Fibroblast of villous mesenchyme (primary cell): ENCODE measurements around the gene INTS11. TPM values are rescaled to one million over a fixed set of nuclear protein-coding genes. Genes with fewer than 3 reads are reported as not detected.

ENCODE experiments used
- DNase-seq: peaks from one replicate; pipeline ENCODE4 v3.0.0-alpha.2; 2010; ENCODE audit warnings: low read depth
- H3K4me3 ChIP-seq: 2 replicates; pipeline ENCODE4 v1.5.1; 2011; ENCODE audit warnings: low read depth, mild to moderate bottlenecking, low read length
- total RNA-seq: library from RNA; depleted of rRNA; stranded (reverse); fragments of >200 nt; gene quantifications from 2 replicates; pipeline ENCODE4 v1.2.3, GENCODE V29; 2012
- TF ChIP-seq, protein P1 (sequence below): IDR thresholded peaks from 2 replicates; pipeline ENCODE4 v1.5.1; 2012; ENCODE audit warnings: low read depth, mild to moderate bottlenecking, low read length; ENCODE audit not compliant: insufficient read depth

Gene INTS11
- total RNA-seq, 1 donor: 57.9 TPM

- TF ChIP-seq, protein P1, sequence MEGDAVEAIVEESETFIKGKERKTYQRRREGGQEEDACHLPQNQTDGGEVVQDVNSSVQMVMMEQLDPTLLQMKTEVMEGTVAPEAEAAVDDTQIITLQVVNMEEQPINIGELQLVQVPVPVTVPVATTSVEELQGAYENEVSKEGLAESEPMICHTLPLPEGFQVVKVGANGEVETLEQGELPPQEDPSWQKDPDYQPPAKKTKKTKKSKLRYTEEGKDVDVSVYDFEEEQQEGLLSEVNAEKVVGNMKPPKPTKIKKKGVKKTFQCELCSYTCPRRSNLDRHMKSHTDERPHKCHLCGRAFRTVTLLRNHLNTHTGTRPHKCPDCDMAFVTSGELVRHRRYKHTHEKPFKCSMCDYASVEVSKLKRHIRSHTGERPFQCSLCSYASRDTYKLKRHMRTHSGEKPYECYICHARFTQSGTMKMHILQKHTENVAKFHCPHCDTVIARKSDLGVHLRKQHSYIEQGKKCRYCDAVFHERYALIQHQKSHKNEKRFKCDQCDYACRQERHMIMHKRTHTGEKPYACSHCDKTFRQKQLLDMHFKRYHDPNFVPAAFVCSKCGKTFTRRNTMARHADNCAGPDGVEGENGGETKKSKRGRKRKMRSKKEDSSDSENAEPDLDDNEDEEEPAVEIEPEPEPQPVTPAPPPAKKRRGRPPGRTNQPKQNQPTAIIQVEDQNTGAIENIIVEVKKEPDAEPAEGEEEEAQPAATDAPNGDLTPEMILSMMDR: no peak
- H3K4me3 ChIP-seq: no peak overlapping the region
- DNase-seq: no peak
Observed at GRCh38 chr1:1361233-1361981, 36.9 kb upstream of the INTS11 start.

GRCh38 chr1:1360506-1361169, 36.2 kb upstream of the INTS11 start:
- TF ChIP-seq, protein P1: no peak
- no peak overlapping the region for H3K4me3 ChIP-seq
- peak; percentile 94 for DNase-seq

DNA sequence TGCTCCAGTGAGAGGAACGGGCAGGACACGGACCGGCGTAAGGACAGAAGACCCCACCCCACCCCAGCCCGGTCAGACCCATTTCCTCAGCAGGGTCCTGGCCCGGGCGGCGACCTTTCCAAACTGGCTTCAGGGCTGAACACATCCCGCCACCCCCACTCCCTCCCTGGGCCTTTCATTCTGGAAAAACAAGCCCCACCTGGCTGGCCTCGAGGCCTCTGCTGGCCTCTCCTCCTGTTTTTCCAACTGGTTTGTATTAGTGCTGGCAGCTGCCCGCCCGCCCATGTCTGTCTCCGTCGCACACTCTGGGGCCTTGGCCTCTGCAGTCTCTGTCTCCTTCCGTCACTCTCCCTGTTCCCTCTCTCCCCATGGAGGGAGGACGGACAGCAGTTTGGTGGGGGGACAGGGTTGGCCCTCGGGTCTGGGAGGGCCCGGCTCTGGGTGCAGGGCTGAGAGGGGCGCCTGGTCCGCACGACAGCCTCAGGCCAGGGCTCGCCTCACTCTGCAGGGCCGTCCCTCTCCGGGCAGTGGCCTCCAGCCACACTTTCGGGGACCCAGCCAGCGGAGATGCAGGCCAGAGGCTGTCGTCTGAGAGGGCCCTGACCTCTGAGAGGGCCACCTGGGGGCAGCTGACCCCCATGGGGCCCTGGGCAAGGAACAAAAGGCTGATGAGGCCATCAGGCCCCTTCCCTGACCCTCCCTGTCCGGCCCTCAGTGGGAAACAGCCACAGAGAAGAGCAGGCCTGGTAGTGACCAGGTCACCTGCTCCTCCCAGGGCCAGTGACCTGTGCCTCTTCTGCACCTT, 35.4 kb upstream of the INTS11 start:
- TF ChIP-seq, protein P1: no peak
- DNase-seq: peak; percentile 64
- peak overlapping the region; percentile 6 for H3K4me3 ChIP-seq

DNA sequence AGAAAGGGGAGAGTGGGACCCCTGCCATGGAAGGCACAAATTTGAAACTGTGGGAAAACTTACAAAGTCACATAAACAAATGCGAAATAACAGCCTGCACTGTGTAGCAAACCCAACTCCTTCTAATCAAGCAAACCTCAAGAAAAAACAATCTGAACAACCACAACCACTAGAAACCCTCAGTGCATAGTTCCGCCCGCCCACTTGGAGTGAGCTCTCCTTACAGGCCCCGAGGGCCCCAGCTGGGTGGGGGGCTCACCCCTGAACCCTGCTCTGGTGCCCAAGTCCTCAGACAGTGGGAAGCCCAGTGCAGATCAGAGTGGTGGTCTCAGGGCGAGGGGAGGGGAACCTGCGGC, 34.8 kb upstream of the INTS11 start:
- TF ChIP-seq, protein P1: no peak
- peak; percentile 79 for DNase-seq
- H3K4me3 ChIP-seq: peak overlapping the region; percentile 89

DNA sequence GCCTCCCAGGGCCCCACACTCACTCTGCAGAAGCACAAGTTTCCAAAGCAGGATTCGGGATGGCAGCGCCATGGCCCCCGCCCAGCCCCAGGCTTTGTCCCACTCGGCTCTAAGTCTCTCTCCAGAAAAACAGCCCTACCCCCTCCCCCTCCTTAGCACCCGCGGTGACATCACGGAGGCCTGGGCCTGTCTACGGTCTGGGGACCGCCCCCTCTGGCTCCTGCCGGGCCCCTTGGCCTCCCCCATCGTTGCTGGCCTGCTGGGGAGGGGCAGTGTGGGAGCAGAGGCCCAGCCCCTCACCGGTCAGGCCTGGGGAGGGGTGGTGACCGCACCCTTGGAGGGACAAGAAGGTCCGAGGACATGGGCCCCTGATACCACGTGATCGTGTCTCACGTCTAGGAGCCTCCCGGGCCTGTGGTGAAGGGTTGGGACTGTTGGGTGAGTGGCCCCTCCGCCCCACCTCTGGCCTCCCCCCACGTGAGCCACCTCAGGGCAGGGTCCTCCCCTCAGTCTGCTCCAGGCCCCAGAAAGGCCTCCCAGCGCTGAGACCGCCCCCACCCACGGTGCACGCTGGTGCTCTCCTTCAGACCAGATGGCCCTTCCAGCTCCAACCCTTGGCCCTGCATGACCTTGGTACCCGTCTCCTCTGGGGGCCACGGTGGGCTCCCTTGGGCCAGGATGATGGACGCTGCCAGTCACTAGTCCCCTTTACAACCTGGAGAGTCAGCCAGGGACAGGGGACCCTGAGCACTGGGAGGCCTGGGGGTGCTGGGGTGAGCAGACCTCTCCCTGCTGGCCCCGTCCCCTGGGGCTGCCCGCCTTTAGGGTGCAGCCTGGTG, 34.2 kb upstream of the INTS11 start, which contains the start of gene MXRA8:
TSS of gene MXRA8 (minus strand) at position 123 of the 839 bp plus-strand sequence. CDS start at position 72, 51 bp downstream.
- DNase-seq: peak; percentile 94
- TF ChIP-seq, protein P1: no peak
- H3K4me3 ChIP-seq: peak within 1 kb of the TSS; percentile 89

- peak; percentile 40 for DNase-seq
- TF ChIP-seq, protein P1: no peak
- peak overlapping the region; percentile 89 for H3K4me3 ChIP-seq
Observed at GRCh38 chr1:1357871-1358432, 33.5 kb upstream of the INTS11 start.
